Heart left ventricle (tissue), 13 donors: ENCODE results near the gene FGF14.

Experiments
- POLR2A ChIP-seq, 2 donors: fragments of 450-650 bp; IDR thresholded peaks; one replicate each; pipeline ENCODE4 v1.6.1; 2017; ENCODE audit warnings: antibody characterized with exemption in 2 of 2, mild to moderate bottlenecking in 2 of 2, moderate library complexity in 2 of 2
- TF ChIP-seq, protein P1 (sequence below), 12 donors: fragments of 200-600 bp; sonication (generic) in 4 of 12; IDR thresholded peaks; one replicate each; pipeline versions ENCODE4 v1.5.0 to v1.8.0; 2018 to 2022; ENCODE audit warnings: antibody characterized with exemption in 12 of 12, mild to moderate bottlenecking in 5 of 12
- donor health status: ischemic (EF 13 %, LVEDD 7.1; RV severe dilation, severe dysfunction).
- donor health status: DM: no; HTN: yes; CAD: no.
- donor health status: DM: no; HTN: no; CAD: no.
- donor health status: ischemic (EF 25% LVEDD 6.9; RV normal size, moderate dysfunction).
- donor health status: ischemic (EF 25% LVEDD 5.7; RV mildly dilated, moderate dysfunction).
- donor health status: ischemic (EF 35%, LVEDD 5.7; RV mildly dilated, moderate dysfunction).
- donor health status: nonischemic (EF 11% LVEDD 7.7; RV severe dilation, severe dysfunction).
- donor health status: DM: yes; HTN: yes; CAD: no.
- donor health status: PGD.
- donor health status: ischemic (EF 29% LVEDD 5.4; RV normal size, mild dysfunction).
- donor health status: nonischemic (EF 23%, LVEDD 6.1; RV moderate dilation, normal function).

DNA sequence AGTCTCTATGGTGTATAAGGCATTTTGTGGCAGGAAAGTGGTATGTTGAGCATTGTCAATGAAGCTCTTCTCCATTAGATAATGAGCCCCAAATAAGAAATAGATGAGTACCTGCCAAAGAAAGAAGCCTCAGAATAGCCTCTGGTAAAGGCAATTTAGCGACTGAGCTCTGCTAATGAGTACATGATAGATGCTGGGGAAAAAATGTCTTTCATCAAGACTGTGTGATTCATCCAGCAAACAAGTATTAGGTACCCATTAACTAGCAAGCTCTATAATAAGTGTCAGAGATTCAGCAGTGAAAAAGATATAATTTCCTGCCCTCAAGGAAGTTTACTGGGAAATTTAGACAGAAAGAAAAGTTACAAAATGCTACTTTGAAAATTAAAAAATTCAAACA, 654.8 kb downstream of the FGF14 start:
- TF ChIP-seq, protein P1, sequence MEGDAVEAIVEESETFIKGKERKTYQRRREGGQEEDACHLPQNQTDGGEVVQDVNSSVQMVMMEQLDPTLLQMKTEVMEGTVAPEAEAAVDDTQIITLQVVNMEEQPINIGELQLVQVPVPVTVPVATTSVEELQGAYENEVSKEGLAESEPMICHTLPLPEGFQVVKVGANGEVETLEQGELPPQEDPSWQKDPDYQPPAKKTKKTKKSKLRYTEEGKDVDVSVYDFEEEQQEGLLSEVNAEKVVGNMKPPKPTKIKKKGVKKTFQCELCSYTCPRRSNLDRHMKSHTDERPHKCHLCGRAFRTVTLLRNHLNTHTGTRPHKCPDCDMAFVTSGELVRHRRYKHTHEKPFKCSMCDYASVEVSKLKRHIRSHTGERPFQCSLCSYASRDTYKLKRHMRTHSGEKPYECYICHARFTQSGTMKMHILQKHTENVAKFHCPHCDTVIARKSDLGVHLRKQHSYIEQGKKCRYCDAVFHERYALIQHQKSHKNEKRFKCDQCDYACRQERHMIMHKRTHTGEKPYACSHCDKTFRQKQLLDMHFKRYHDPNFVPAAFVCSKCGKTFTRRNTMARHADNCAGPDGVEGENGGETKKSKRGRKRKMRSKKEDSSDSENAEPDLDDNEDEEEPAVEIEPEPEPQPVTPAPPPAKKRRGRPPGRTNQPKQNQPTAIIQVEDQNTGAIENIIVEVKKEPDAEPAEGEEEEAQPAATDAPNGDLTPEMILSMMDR (IDR thresholded peaks at IDR 0.05), result no peak
- TF ChIP-seq POLR2A (IDR thresholded peaks at IDR 0.05), result no peak
